ENCODE data around the gene TMEM59.
"Not testable (repeated sequence)": the region's sequence is repeated elsewhere in the genome, so short reads cannot be mapped to it uniquely, and the experiment has no call there.

The TMEM59 gene

DNA sequence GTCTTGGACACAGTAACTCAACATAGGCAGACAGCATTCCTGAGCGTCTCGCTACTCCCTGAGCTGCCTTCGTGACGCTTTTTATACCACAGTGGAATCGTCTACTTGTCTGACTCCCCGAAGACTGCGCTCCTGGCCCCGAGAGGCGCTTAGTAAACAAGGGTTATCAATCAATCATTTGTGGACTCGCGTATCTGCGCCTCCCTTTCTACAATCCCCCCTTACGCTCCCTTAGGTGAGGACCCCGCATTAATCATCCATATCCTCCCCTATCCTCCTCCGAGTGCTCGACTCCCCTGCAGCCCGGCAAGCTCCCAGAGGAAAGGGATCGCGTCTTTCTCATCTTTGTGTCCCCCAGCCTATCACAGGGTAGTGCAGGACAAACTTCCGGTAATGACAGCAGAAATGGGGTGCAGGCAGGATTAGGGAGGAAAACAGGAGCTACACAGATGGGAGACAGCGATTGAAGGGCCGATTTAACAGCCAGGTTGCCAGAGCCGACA is 522 bp downstream of the TMEM59 start:
- DNase-seq: peak; percentile 32

DNA sequence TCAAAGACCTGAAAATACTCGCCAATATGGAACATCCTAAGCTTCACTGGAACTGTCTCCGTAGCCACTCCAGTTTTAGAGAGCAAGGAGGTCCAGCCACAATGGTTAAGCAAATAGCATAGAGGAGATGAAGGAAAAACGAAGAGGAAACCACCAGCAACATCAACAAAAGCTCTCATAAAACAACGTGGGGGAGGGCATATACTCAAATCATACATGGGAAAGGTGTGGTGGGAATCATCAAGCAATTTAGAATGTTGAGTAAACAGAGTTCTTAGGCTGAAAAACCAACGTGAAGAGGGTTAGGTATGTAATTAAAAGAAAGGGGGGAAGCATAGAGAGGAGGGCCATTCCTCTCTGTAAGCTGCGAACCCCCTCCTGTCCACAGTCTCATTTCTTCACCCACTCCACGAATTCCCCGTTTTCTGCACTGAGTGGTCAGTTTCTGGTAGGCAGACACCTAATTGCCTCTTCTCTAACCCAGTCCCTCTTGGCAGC is 1.0 kb downstream of the TMEM59 start:
- DNase-seq: peak; percentile 58

DNA sequence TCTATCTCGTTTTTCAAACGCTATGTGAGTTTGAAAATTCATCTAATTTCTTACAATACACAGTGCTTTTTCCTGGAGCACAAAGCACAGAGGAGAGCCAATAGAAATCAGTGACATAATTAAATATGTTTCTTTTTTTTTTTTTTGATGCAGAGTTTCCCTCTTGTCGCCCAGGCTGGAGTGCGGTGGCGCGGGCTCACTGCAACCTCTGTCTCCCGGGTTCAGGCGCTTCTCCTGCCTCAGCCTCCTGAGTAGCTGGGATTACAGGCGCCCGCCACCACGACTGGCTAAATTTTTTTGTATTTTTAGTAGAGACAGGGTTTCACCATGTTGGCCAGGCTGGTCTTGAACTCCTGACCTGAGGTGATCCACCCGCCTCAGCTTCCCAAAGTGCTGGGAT is 2.6 kb downstream of the TMEM59 start:
- not testable (repeated sequence) for DNase-seq

DNA sequence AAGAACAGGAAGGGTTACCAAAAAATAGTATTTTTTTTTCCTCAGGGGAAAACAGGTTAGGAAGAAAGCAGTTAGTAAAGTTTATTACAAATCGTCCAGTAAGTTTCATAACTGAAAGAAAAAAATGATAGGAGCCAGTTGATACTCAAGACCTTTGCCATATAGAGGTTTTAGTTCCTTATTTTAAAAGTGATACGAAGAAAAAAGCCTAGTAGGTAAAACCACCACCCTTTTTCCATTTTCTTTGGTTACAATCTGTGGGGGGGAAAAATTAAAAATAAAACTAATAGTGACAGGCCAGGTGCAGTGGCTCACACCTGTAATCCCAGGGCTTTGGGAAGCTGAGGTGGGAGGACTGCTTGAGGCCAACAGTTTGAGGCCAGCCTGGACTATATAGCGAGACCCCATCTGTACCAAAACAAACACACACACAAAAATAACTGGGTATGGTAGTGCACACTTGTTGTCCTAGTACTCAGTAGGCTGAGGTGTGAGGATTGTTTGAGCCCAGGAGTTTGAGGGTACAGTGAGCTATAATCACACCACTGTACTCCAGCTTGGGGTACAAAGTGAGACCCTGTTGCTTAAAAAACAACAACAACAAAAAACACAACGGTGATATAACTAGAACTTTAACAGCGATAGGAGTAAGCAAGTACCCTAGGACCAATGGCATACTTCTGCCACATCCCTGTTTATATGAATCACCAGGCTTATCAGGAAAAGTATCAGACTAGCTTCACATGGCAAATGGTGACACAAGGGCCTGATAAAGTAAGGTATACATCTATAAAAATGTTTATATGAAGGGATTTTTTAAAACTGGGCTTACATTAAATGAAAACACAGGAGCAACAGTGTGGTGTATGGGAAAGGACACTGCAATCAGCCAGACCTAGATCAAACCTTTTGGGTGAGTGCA is 5.4 kb downstream of the TMEM59 start:
- no peak for DNase-seq

DNA sequence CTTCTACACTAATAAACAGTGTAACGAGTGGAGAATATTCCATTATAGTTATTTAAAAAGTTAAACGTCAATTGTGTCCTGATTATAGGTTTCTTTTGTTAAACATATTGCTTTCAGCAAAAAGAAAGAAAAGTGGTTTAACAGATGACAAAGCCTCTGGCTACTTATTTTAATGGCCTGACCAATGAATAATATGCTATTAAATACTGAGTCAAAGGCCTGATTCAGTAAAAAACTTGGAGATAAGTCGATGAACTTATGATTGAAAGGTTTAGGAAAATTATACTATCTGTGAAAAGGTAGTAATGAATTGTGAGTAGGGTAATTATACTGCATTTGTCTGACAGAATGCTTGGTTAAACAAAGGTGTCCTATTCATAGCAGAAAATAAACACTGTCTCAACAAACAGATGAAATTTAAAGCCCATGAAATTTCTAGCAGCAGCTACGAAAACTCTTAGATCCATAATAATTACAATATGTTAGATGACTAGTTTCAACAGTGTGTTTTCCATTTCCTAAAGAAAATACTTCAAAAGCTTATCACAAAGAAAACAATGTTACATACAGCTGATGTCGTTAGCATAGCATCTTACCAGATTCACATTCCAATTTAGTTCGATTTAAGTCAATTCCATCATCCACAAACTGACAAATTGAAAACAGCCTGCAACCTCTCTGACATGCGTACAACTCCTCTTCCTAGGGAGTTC is 6.2 kb downstream of the TMEM59 start:
- DNase-seq: peak; percentile 78

DNA sequence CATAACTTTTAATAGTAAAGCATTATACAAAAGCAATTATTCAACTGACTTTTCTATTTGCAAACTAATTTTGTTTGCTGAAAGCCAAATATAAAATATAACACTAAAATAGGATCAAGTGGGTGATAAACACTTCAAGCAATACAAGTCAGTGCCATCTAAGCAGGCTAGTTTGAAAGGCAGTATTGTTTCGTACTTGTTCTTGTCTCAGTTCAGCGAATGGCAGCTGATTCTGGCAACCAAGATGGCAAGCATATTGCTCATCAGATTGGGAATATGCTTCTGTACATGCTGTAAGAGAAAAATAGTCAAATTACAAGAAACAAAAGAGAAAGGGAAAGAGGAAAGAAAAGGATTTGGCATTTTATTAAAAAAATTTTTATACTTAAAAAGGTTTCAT is 7.5 kb downstream of the TMEM59 start:
- DNase-seq: no peak

DNA sequence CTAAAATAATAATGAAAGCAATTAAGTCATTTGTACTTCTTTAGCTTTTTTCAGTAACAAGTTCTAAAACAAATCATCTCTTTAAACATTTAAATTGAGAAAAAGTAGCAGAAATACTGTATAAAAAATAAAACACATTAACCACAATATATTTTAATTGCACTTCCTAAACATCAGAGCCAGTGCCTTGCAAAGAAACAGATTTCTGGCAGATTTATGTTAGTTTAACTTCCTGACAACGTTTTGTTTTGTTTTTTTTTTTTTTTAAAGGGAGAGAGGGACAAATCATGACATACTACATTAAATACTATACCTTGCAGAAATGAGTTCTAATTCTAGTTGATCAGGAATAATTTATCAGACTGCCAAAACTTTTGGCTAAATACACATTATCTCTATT is 11.2 kb downstream of the TMEM59 start:
- DNase-seq: no peak

DNA sequence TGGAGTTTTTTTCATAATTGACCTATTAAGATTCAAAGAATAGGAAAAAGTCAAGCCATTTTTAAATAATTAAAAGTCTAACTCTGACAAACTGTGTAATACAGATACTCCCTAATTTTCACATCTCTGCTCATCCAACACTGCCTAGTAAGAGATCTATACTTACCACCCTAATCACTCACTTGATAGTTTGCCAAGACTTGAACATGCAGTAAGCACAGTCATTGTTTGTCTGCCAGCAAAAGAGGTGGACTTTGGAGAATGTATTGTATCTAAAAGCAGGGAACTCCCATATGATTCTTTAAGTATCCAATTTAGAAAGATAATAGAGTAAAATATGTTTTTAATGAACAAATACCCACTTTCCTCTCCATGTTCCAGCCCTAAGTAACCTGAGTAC is 15.5 kb downstream of the TMEM59 start:
- DNase-seq: no peak

DNA sequence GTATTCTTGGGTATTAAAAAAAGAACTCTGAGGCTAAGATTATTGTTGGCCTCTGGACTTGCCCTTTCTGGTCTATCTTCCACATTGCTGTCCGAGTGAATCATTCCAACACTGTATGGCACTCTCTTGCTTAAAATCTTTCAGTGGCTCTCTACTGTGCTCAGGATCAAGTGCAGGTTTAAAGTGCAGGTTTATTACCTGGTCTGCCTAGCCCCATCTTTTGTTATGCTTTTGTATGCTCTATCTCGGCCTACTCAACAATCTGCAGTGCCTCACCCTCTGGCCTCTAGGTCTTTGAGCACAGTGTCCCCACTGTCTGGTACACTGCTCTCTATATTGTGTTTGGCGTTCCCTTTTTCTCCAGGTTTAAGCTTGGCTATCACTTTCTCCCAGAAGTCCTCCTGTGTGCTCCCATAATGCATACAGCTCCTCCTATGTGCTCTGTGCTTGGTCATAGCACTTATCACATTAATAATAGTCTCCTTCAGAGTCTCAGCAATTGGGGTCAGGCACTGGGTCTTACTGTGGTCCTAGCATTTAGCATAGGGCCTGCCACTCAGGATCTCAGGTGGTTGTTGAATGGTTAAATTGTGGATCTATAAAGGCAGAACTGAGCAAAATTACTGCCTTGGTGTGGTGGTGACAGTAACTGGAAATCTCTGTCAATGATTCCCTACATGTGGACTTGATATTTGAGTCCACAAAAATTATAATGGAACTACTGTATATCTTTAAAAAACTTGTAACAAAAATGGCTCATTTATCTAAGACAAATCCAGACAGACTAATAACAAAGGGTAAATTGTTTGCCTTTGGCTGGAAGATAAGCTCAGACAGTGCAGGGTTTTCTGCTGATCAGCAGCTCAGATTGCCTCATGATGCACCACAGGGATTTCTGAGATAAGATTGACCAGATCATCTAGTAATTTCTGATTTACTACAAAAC is 24.4 kb downstream of the TMEM59 start:
- DNase-seq: no peak

DNA sequence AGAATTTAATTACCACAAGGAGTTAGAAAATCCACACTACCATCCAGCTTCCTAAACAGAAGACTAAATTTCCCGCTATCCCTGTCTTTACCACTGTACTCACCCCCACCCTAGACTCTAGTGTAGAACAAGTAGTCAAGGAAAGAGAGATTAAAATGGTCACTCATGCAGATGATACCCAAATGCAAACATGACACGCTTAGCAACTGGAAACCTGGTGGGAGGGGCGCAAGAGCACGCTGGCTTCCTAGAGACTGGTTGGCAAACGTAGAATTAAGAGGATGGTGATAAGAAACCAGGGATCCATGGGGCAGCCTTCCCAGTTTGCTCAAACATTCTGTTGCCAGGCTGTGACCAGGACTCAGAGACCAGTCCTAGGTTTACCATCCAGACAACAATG is 25.2 kb downstream of the TMEM59 start:
- DNase-seq: no peak

DNA sequence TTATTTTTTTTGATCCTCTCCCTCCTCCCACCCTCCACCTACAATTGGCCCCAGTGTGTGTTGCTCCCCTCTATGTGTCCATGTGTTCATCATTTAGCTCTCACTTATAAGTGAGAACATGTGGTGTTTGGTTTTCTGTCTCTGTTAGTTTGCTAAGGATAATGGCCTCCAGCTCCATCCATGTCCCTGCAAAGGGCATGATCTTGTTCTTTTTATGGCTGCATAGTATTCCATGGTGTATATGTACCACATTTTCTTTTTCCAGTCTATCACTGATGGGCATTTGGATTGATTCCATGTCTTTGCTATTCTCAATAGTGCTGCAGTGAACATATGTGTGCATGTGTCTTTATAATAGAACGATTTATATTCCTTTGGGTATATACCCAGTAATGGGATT is 28.2 kb downstream of the TMEM59 start:
- not testable (repeated sequence) for DNase-seq

DNA sequence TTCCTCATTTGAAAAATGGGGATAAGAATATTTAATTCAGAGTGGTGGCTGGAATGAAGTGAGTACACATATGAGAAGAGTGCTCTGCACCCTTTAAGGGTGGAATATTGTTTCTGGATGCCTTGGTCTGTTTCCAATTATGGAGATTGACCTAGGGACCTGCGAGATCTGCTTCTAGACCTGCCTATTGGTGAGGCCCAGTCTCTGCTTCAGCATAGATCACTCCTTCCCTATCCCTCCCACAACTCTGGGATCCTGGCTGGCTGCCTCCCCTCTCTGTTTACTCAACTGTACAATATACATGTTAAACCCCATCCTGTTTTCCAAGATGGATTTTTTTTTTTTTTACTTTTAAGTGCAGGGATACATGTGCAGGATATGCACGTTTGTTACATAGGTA is 28.6 kb downstream of the TMEM59 start:
- no peak for DNase-seq

DNA sequence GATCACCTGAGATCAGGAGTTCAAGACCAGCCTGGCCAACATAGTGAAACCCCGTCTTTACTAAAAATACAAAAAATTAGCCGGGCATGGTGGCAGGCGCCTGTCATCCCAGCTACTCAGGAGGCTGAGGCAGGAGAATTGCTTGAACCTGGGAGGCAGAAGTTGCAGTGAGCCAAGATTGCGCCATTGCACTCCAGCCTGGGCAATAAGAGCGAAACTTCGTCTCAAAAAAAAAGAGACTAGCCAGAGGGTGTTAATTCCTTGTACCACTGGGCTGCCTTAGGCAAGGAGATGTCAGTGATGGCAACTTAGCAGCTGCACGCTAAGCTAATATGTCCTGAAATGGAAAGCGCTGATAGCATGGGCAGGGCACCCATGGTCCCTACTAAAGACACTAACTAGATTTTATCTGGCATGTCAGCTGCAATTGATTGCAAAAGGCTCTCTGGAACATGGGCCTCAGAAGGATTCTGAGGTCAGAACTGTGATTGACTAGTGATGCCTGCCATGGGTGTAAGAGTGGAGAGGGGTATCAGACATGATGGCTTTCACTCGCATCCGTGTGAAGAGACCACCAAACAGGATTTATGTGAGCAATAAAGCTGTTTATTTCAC is 33.3 kb downstream of the TMEM59 start:
- DNase-seq: not testable (repeated sequence)

DNA sequence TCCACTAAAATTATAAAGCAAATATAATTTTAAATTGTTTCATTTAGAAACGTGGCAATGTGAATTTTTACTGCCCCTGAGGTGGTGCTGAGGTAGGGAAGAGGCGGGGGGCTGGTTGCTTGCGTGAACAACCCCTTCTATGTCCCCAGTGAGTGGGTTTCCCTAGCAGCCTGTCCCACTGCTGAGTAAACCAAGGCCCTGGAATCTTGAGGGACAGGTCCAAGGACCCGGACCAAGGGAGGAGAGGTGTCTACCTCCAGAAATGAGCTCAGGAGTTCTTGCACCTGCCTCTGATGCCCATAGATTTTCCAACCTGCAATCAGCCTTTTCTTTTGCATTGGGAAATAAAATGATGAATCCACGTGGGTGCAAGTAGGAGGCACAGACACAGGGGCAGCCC is 34.4 kb downstream of the TMEM59 start:
- no peak for DNase-seq

DNA sequence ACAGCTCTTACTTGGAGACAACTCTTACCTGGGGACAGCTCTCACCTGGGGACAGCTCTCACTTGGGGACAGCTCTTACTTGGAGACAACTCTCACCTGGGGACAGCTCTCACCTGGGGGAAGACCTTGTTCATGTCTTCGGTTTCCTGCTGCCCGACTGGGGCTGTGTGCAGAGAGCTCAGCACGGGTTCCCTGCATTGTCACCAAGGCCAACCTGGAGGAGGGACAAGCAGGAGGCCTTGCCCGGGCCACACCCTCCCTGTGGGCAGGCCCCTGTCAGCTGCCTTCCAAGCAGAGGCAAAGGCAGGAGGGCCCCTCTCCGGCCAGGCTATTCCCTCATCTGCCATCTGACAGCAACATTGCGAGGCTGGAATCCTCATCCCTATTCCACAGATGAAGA is 35.0 kb downstream of the TMEM59 start, which contains the start of gene LDLRAD1:
Gene LDLRAD1, minus strand, starts transcription at position 208 of the 400 bp plus-strand sequence. Its CDS starts 74 bp downstream, at position 134.
- DNase-seq: no peak

DNA sequence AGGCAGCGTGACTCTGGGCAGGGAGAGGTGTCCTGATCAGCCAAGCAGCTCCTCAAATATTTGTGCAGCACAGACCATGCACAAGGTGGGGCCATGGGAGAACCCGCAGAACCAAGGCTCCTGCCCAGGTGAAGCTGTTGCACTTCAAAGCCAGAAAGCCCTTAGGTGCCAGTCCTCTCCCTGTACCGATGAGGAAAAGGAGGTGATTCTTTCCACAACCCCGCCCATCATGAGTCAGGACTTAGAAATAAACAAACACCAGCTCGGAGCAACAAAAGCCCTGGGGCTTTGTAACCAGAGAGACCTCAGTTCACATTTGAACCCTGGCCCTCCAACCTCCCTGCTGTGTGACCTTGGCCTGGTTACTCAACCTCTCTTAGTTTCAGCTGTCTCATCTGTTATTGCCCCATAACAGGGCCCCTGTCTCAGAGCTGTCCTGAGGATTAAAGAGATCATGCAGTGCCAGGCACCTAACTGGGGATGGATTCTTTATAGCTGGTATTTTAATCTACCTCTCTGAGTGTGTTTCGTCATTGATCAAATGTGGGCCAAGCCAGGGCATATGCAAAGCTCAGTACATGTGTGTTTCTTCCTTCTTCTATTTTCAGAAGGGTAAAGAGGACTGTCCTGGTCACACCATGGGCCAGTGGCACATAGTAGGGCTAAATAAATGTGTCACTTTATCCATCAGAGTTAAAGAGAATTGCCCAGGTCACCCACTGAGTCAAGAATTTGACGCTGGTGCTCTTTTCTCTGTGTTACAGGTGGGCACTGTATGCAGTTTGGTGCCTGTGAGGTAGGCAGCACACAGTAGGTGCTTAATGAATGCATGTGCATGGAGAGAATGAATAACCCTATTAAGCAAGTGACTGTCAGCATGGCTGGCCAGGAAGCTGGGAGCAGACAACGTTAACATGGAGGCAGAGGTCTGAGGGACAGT is 36.4 kb downstream of the TMEM59 start:
- peak; percentile 51 for DNase-seq

DNA sequence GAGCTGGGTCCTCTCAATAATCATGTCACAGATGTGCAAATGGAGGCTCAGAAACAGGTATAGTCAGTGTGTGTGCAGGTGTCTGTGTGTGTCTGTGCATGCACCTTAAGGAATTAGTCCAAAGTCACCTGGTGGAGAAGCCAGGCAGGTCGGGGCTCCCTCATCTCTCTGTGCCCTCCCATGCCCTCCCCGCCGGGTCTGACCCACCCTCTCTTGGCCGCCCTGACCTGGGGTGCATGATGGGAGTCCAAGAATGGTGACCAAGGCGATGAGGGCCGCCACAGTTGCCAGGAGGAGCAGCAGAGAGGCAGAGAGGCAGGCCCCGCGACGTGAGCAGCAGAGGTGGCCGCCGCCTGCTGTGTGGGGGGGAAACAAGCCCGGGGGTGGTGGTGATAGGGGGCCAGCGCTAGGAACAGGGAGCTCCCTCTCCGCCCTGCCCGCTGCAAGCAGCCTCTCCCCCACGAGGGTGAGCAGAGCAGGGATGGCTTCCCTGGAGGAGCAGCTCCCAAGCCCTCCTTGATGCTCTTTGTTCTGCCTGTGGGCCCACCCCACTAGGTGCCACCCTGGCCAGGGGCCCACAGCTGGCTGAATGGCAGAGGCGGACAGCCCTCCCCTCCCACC is 38.9 kb downstream of the TMEM59 start:
- DNase-seq: no peak

DNA sequence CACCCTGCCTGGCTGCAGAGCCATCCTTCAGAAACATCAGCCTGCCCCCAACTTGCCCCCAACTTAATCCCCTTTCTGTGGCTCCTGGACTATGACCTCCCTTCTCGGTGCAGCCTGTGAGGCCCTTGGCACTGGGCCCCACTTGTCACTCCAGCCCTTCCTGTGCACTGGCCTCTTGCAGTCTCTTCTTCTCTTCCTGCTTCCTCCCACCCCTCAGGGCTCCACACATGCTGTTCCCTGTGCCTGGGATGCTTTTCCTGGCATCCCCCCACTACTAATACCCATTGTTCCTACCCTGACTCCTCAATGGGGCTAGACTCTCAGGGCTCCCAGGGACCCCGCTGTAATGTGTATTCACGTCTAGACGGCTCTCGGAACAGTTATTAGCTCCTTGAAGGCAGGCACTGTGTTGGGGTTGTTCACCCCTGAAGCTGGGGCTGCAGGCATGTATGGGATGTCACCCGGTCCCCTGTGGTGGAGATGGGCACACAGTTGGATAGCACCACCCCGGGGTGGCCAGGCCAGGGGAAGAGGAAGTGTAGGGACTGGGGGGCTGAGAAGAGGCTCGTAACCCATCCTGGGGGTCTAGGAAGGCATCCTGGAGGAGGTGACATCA is 39.5 kb downstream of the TMEM59 start:
- DNase-seq: no peak

DNA sequence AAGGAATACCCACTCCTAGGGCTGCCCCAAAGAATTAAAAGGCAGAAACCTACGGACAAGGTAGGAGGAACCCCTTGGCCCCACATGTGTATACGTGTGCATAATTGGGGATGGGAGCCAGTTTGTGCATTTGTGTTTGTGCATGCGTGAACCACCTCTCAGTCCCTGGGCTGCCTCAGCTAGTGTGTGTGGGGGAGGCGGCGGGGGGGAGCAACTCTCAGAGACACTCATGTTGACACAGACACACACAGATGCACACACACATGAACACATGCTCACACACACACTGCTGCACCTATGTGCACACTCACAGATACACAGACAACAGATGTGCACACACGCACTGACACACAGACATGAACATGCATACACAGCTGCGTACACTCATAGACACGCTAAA is 40.1 kb downstream of the TMEM59 start:
- DNase-seq: no peak

DNA sequence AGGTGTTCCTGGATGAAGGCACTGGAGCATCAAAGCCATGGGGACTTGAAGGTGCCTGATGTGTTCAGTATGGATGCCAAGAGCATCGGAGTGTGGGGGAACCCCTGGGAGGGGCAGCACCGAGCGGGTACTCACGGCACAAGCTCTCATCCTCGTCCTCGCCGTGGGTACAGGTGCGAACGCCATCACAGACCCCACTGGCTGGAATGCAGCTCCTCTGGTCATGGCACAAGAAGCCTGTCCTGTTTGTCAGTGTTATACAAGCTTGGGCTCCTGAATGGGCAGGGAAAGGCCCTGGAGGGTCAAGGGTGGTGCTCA is 41.0 kb downstream of the TMEM59 start:
- no peak for DNase-seq

Measured in NCI-H748 treated with DMSO at 0.1 percent for 48 hours (cell line).